Esophagus muscularis mucosa (tissue), 4 donors: ENCODE results near the gene CSRNP3.

Experiments
- EP300 ChIP-seq: sonication (generic); formaldehyde crosslinking; IDR thresholded peaks from one replicate; pipeline ENCODE4 v1.6.1; 2017; ENCODE audit warnings: antibody characterized with exemption
- POLR2A ChIP-seq: fragments of 450-650 bp; IDR thresholded peaks from one replicate; pipeline ENCODE4 v1.6.1; 2017; ENCODE audit warnings: antibody characterized with exemption, moderate library complexity, mild to moderate bottlenecking, low read depth
- POLR2AphosphoS5 ChIP-seq, 2 donors: sonication (generic); formaldehyde crosslinking; IDR thresholded peaks; one replicate each; pipeline ENCODE4 v1.6.1; 2017; ENCODE audit warnings: antibody characterized with exemption in 2 of 2
- TF ChIP-seq, protein P1 (sequence below), 3 experiments: fragments of 200-600 bp in 2 of 3; fragments of 450-650 bp in 1 of 3; sonication (generic) in 2 of 3; IDR thresholded peaks; one replicate each; pipeline ENCODE4 v1.5.1; 2017 to 2019; ENCODE audit warnings: antibody characterized with exemption in 3 of 3, mild to moderate bottlenecking in 2 of 3, moderate library complexity in 1 of 3

GRCh38 chr2:165566008-165566407, 96.5 kb downstream of the CSRNP3 start:
- TF ChIP-seq POLR2A (no peak), POLR2AphosphoS5 (IDR thresholded peaks at IDR 0.05) (no peak), EP300 (no peak)
- TF ChIP-seq, protein P1, sequence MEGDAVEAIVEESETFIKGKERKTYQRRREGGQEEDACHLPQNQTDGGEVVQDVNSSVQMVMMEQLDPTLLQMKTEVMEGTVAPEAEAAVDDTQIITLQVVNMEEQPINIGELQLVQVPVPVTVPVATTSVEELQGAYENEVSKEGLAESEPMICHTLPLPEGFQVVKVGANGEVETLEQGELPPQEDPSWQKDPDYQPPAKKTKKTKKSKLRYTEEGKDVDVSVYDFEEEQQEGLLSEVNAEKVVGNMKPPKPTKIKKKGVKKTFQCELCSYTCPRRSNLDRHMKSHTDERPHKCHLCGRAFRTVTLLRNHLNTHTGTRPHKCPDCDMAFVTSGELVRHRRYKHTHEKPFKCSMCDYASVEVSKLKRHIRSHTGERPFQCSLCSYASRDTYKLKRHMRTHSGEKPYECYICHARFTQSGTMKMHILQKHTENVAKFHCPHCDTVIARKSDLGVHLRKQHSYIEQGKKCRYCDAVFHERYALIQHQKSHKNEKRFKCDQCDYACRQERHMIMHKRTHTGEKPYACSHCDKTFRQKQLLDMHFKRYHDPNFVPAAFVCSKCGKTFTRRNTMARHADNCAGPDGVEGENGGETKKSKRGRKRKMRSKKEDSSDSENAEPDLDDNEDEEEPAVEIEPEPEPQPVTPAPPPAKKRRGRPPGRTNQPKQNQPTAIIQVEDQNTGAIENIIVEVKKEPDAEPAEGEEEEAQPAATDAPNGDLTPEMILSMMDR (IDR thresholded peaks at IDR 0.05): no peak
